SU-DHL-6 (cell line): ENCODE data around the gene TMEM108.

Experiments used
- EZH2phosphoT487 ChIP-seq: fragments of 200-600 bp; sonication (generic), shearing (Covaris generic); conservative IDR thresholded peaks from 2 replicates; pipeline ENCODE4 v1.6.1; 2018; ENCODE audit warnings: mild to moderate bottlenecking, antibody characterized with exemption, low read length, moderate library complexity, mixed read lengths
- TF ChIP-seq, protein P1 (sequence below): fragments of 200-600 bp; sonication (generic); IDR thresholded peaks from one replicate; pipeline ENCODE4 v1.5.1; 2017; ENCODE audit warnings: antibody characterized with exemption, mild to moderate bottlenecking, low read length, moderate library complexity; ENCODE audit not compliant: insufficient read depth, poor library complexity, severe bottlenecking

- no peak for TF ChIP-seq EZH2phosphoT487
- TF ChIP-seq, protein P1, sequence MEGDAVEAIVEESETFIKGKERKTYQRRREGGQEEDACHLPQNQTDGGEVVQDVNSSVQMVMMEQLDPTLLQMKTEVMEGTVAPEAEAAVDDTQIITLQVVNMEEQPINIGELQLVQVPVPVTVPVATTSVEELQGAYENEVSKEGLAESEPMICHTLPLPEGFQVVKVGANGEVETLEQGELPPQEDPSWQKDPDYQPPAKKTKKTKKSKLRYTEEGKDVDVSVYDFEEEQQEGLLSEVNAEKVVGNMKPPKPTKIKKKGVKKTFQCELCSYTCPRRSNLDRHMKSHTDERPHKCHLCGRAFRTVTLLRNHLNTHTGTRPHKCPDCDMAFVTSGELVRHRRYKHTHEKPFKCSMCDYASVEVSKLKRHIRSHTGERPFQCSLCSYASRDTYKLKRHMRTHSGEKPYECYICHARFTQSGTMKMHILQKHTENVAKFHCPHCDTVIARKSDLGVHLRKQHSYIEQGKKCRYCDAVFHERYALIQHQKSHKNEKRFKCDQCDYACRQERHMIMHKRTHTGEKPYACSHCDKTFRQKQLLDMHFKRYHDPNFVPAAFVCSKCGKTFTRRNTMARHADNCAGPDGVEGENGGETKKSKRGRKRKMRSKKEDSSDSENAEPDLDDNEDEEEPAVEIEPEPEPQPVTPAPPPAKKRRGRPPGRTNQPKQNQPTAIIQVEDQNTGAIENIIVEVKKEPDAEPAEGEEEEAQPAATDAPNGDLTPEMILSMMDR, result no peak
These were observed 342.5 kb downstream of the TMEM108 start for GRCh38 chr3:133380481-133381225.
